ENCODE measurements around the gene ARHGEF16. TPM values are rescaled to one million over a fixed set of nuclear protein-coding genes. Genes with fewer than 3 reads are reported as not detected.

Gene ARHGEF16
- total RNA-seq, 1 donor from 2014 or later = 10.6 TPM

- no peak for TF ChIP-seq CTCF (IDR thresholded peaks at IDR 0.05)
- ATAC-seq = no peak
- no peak for DNase-seq
- Histone ChIP-seq H3K36me3 (peaks cover 16% of the 10 kb centered on the region), H3K27ac (no peak overlapping the region), H3K9me3 (no peaks in the 10 kb centered on the region), H3K4me1 (peaks cover 10% of the 10 kb centered on the region), H3K27me3 (ENCODE audit: low read depth) (no peaks in the 10 kb centered on the region), H3K4me3 (no peak overlapping the region)
- intact Hi-C loops (cut with DNase I) = no loop called here
These were observed 34.0 kb downstream of the ARHGEF16 start for GRCh38 chr1:3488432-3488831.

- DNase-seq (no peak), ATAC-seq (no peak)
- no peaks in the 10 kb centered on the region for H3K9me3 ChIP-seq
- H3K27me3 ChIP-seq (ENCODE audit: low read depth) = no peaks in the 10 kb centered on the region
- H3K4me1 ChIP-seq = peaks cover 10% of the 10 kb centered on the region
- intact Hi-C loops (cut with DNase I) = no loop called here
- peaks cover 23% of the 10 kb centered on the region for H3K36me3 ChIP-seq
- no peak overlapping the region for H3K4me3 ChIP-seq
- TF ChIP-seq CTCF (IDR thresholded peaks at IDR 0.05) = no peak
- no peak overlapping the region for H3K27ac ChIP-seq
These were observed 35.7 kb downstream of the ARHGEF16 start for GRCh38 chr1:3490046-3490745.

GRCh38 chr1:3491291-3492246 lies 37.1 kb downstream of the ARHGEF16 start:
- peaks cover 10% of the 10 kb centered on the region for H3K4me1 ChIP-seq
- no peaks in the 10 kb centered on the region for H3K27me3 ChIP-seq (ENCODE audit: low read depth)
- no peaks in the 10 kb centered on the region for H3K9me3 ChIP-seq
- no peak overlapping the region for H3K27ac ChIP-seq
- DNase-seq = peak; percentile 84
- peak; percentile 83 to 91 for ATAC-seq
- H3K4me3 ChIP-seq = peak overlapping the region; percentile 23
- TF ChIP-seq CTCF (IDR thresholded peaks at IDR 0.05) = peak; percentile 100
- intact Hi-C loops (cut with DNase I) = no loop called here
- H3K36me3 ChIP-seq = peaks cover 29% of the 10 kb centered on the region

- Histone ChIP-seq H3K4me3 (no peak overlapping the region), H3K36me3 (peaks cover 41% of the 10 kb centered on the region), H3K4me1 (peaks cover 10% of the 10 kb centered on the region), H3K9me3 (no peaks in the 10 kb centered on the region), H3K27me3 (ENCODE audit: low read depth) (no peaks in the 10 kb centered on the region), H3K27ac (no peak overlapping the region)
- intact Hi-C loops (cut with DNase I) = no loop called here
- ATAC-seq = no peak
- no peak for DNase-seq
- TF ChIP-seq CTCF (IDR thresholded peaks at IDR 0.05) = no peak
These were observed 38.2 kb downstream of the ARHGEF16 start for GRCh38 chr1:3492545-3493246.
